ENCODE results near the gene CEMIP.

- TF ChIP-seq CTCF (IDR thresholded peaks at IDR 0.05): no peak
- TF ChIP-seq EZH2 (IDR thresholded peaks at IDR 0.05): no peak
These were observed 152.0 kb downstream of the CEMIP start for GRCh38 chr15:80931191-80931590.

Data from neural progenitor cell (in vitro differentiated cells).